Transverse colon (tissue), 4 donors: Measurements from ENCODE around the gene C16orf54. TPM values are rescaled to one million over a fixed set of nuclear protein-coding genes. Genes with fewer than 3 reads are reported as not detected.
"Not testable (repeated sequence)": the region's sequence is repeated elsewhere in the genome, so short reads cannot be mapped to it uniquely, and the experiment has no call there.

ENCODE experiments used
- DNase-seq: peaks from one replicate; pipeline ENCODE4 v3.0.0-alpha.2; 2019
- H3K27ac ChIP-seq, 4 donors: fragments of 200-600 bp; sonication (generic); 2 replicates each; pipeline ENCODE4 v1.5.1; 2016 to 2018; ENCODE audit warnings: inconsistent platforms in 4 of 4
- H3K27me3 ChIP-seq: fragments of 200-600 bp; sonication (generic); 2 replicates; pipeline ENCODE4 v1.5.1; 2017; ENCODE audit warnings: inconsistent platforms
- H3K36me3 ChIP-seq, 4 donors: fragments of 200-600 bp; sonication (generic); 2 replicates each; pipeline ENCODE4 v1.5.1; 2017 to 2019; ENCODE audit warnings: inconsistent platforms in 4 of 4
- H3K4me1 ChIP-seq, 4 donors: fragments of 200-600 bp; sonication (generic); 2 replicates each; pipeline ENCODE4 v1.5.1; 2017 to 2020; ENCODE audit warnings: inconsistent platforms in 4 of 4
- H3K4me3 ChIP-seq, 4 donors: fragments of 200-600 bp; sonication (generic); 1 replicate in 1 of 4; 2 replicates in 3 of 4; pipeline versions ENCODE4 v1.5.1 to v1.6.1; 2017 to 2019; ENCODE audit warnings: inconsistent platforms in 4 of 4
- H3K9me3 ChIP-seq, 2 donors: fragments of 200-600 bp; sonication (generic); 2 replicates each; pipeline ENCODE4 v1.5.1; 2017 to 2019; ENCODE audit warnings: inconsistent platforms in 2 of 2
- EP300 ChIP-seq: sonication (generic); formaldehyde crosslinking; IDR thresholded peaks from one replicate; pipeline ENCODE4 v1.6.1; 2017; ENCODE audit warnings: antibody characterized with exemption, low read depth
- POLR2A ChIP-seq: fragments of 450-650 bp; IDR thresholded peaks from one replicate; pipeline ENCODE4 v1.6.1; 2016; ENCODE audit warnings: antibody characterized with exemption, mild to moderate bottlenecking, moderate library complexity
- POLR2AphosphoS5 ChIP-seq, 3 donors: sonication (generic); formaldehyde crosslinking; IDR thresholded peaks; one replicate each; pipeline ENCODE4 v1.6.1; 2016; ENCODE audit warnings: antibody characterized with exemption in 3 of 3
- WGBS, 2 donors: methylation state at CpG; one replicate each; pipeline ENCODE4 v1.1.5; 2018; ENCODE audit warnings: low coverage in 1 of 2; 5-methylcytosine and 5-hydroxymethylcytosine counted together
- in situ Hi-C, 4 donors: fragments of 200-750 bp; cut with MboI; loops; one replicate each; pipeline versions ENCODE4 v1.15.0 to v1.15.1; 2017; ENCODE audit warnings: low sequenced_read_pairs in 3 of 4, low pct_ligation_motif_present in 1 of 4, low pct_unique_long_range_greater_than_20kb in 1 of 4
- intact Hi-C: fragments of 100-400 bp; cut with DNase I; formaldehyde crosslinking; loops from one replicate; pipeline ENCODE4 v1.15.1; 2023; ENCODE audit warnings: low total_unique reads
- total RNA-seq, 4 donors: library from RNA; depleted of rRNA; stranded (reverse); fragments of >200 nt; gene quantifications; one replicate each; pipeline ENCODE4 v1.1.0, GENCODE V29; 2016
- TF ChIP-seq, protein P1 (sequence below), 5 experiments: fragments of 200-600 bp in 3 of 5; fragments of 450-650 bp in 2 of 5; sonication (generic) in 3 of 5; IDR thresholded peaks; 1 replicate in 2 of 5; 2 replicates in 3 of 5; pipeline ENCODE4 v1.5.1; 2016 to 2017; ENCODE audit warnings: antibody characterized with exemption in 5 of 5, inconsistent platforms in 3 of 5, mild to moderate bottlenecking in 2 of 5, moderate library complexity in 1 of 5

The C16orf54 gene
- total RNA-seq, 4 donors from 2014 or later: 3.0 to 8.2 (median 3.8) TPM; not detected in 1

DNA sequence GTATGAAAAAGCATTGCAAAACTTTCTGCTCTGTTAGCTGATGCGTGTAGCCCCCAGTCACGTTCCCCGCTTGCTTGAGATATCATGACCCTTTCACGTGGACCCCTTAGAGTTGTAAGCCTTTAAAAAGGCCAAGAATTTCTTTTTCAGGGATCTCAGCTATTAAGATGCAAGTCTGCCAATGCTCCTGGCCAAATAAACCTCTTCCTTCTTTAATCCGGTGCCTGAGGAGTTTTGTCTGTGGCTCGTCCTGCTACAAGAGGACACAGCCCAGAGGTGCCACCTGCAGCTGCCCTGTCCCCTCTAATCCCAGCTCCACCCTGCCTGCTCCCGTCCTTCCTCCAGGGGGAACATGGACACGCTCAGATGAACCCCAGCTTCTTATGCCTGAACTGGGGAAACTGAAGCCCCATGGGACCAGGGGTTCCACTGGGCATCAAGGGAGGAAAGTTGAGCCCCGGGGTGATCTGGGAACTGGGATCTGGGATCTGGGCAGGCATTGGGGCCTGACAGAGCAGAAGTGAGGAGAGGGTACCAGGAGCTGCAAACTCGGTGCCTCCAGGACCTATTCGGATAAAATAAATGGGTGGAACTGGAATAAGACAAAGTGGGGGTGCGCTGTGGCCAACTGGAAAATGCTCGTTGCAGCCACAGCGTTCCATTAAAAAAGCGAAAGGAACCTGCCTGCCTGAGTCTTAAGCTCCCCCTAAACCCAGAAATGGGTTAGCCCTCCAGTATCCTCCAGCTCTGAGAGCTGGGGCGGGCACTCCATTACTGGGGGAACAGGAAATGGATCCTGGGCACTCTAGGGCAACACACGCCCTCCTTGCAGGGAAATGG lies 47.1 kb downstream of the C16orf54 start:
- Histone ChIP-seq H3K36me3 (no peaks in the 10 kb centered on the region), H3K27me3 (no peaks in the 10 kb centered on the region), H3K4me1 (peaks cover 0 to 6% (median 1%) of the 10 kb centered on the region in 4 donors), H3K4me3 (no peak overlapping the region), H3K9me3 (no peaks in the 10 kb centered on the region), H3K27ac (no peak overlapping the region)
- WGBS, 2 donors: 92 to 94% methylated on average over 12 to 17 of the region's 17 CpGs
- DNase-seq: no peak
- intact Hi-C loops (loop anchor here (5.0 kb wide), 1 partner anchor 324 kb away; the partner anchor contains the start of gene C16orf92), in situ Hi-C loops (loop anchor here (10.0 to 25.0 kb wide), 3 partner anchors 146 to 326 kb away; partner anchors contain the start of genes C16orf92 (in 4 of the 4) and DOC2A (in 1 of the 4))
- TF ChIP-seq POLR2A (no peak), POLR2AphosphoS5 (IDR thresholded peaks at IDR 0.05) (no peak), EP300 (no peak)
- TF ChIP-seq, protein P1, sequence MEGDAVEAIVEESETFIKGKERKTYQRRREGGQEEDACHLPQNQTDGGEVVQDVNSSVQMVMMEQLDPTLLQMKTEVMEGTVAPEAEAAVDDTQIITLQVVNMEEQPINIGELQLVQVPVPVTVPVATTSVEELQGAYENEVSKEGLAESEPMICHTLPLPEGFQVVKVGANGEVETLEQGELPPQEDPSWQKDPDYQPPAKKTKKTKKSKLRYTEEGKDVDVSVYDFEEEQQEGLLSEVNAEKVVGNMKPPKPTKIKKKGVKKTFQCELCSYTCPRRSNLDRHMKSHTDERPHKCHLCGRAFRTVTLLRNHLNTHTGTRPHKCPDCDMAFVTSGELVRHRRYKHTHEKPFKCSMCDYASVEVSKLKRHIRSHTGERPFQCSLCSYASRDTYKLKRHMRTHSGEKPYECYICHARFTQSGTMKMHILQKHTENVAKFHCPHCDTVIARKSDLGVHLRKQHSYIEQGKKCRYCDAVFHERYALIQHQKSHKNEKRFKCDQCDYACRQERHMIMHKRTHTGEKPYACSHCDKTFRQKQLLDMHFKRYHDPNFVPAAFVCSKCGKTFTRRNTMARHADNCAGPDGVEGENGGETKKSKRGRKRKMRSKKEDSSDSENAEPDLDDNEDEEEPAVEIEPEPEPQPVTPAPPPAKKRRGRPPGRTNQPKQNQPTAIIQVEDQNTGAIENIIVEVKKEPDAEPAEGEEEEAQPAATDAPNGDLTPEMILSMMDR (IDR thresholded peaks at IDR 0.05): no peak

DNA sequence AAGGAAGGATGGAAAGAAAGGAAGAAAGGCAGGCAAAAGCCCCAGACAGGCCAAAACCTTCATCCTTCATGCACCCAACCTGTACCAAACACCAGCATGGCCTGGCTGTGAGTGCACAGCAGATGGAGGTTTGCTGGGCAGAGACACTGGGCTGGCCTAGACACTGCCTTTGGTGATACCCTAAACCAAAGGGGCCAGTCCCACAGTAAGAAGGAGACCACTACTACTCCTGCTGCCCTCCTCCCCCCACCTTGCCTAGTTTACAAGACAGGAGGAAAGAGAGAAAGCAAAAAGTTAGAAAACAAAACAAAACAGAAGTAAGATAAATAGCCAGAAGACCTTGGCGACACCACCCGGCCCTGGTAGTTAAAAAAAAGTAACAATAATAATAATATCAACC lies 47.7 kb downstream of the C16orf54 start:
- H3K9me3 ChIP-seq: no peaks in the 10 kb centered on the region
- intact Hi-C loops (loop anchor here (5.0 kb wide), 1 partner anchor 324 kb away; the partner anchor contains the start of gene C16orf92), in situ Hi-C loops (loop anchor here (10.0 to 25.0 kb wide), 3 partner anchors 147 to 327 kb away; partner anchors contain the start of genes C16orf92 (in 4 of the 4) and DOC2A (in 1 of the 4))
- no peak overlapping the region for H3K4me3 ChIP-seq
- H3K27me3 ChIP-seq: no peaks in the 10 kb centered on the region
- no peak for DNase-seq
- no peaks in the 10 kb centered on the region for H3K36me3 ChIP-seq
- no peak overlapping the region for H3K27ac ChIP-seq
- no peak for TF ChIP-seq EP300
- TF ChIP-seq, protein P1 (IDR thresholded peaks at IDR 0.05): no peak
- no peak for TF ChIP-seq POLR2A
- no peak for TF ChIP-seq POLR2AphosphoS5 (IDR thresholded peaks at IDR 0.05)
- peaks cover 0 to 6% (median 1%) of the 10 kb centered on the region in 4 donors for H3K4me1 ChIP-seq
- 75 to 84% methylated on average over 2 of the region's 2 CpGs for whole genome bisulfite sequencing, 2 donors

DNA sequence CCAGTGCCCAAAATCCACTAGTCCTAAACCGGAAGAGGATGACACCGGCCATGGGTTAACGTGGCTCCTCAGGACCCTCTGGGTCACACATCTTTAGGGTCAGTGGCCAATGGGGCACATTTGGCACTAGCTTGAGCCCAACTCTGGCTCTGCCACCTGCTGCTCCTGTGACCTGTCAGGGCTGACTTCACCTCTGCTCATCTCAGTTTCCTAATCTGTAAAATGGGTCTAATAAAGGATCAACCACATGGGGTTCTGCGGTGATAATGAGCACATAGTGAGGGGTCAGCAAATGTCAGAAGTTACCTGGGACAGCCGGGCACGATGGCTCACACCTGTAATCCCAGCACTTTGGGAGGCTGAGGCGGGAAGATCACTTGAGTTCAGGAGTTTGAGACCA lies 48.4 kb downstream of the C16orf54 start:
- H3K4me3 ChIP-seq: no peak overlapping the region
- H3K9me3 ChIP-seq: no peaks in the 10 kb centered on the region
- intact Hi-C loops (loop anchor here (5.0 kb wide), 1 partner anchor 325 kb away; the partner anchor contains the start of gene C16orf92), in situ Hi-C loops (loop anchor here (10.0 to 25.0 kb wide), 3 partner anchors 147 to 327 kb away; partner anchors contain the start of genes C16orf92 (in 4 of the 4) and DOC2A (in 1 of the 4))
- WGBS, 2 donors: 93% methylated on average over 7 of the region's 7 CpGs; no CpG with 5 or more reads in 1 of the 2 donors
- no peaks in the 10 kb centered on the region for H3K36me3 ChIP-seq
- H3K27me3 ChIP-seq: no peaks in the 10 kb centered on the region
- peaks cover 0 to 6% (median 1%) of the 10 kb centered on the region in 4 donors for H3K4me1 ChIP-seq
- no peak overlapping the region for H3K27ac ChIP-seq
- TF ChIP-seq, protein P1 (IDR thresholded peaks at IDR 0.05): no peak
- TF ChIP-seq POLR2A: no peak
- TF ChIP-seq POLR2AphosphoS5 (IDR thresholded peaks at IDR 0.05): no peak
- TF ChIP-seq EP300: no peak
- DNase-seq: no peak

DNA sequence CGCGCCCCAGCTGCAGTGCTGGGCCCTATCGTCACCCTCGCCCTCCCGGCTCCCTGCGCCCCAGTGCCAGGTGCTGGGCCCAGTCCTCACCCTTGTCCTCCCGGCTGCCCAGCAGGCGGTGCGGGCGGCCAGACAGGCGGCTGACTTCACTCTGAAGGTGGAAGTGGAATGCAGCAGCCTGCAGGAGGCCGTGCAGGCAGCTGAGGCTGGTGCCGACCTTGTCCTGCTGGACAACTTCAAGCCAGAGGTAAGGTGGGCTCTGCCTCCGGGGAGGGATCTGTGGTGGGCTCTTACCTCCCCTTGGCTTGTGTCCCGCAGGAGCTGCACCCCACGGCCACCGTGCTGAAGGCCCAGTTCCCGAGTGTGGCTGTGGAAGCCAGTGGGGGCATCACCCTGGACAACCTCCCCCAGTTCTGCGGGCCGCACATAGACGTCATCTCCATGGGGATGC lies 48.9 kb downstream of the C16orf54 start:
- intact Hi-C loops (loop anchor here (5.0 kb wide), 1 partner anchor 325 kb away; the partner anchor contains the start of gene C16orf92), in situ Hi-C loops (loop anchor here (10.0 to 25.0 kb wide), 3 partner anchors 148 to 328 kb away; partner anchors contain the start of genes C16orf92 (in 4 of the 4) and DOC2A (in 1 of the 4))
- Histone ChIP-seq H3K27me3 (no peaks in the 10 kb centered on the region), H3K9me3 (no peaks in the 10 kb centered on the region), H3K4me1 (peaks cover 0 to 6% (median 1%) of the 10 kb centered on the region in 4 donors), H3K27ac (no peak overlapping the region), H3K4me3 (no peak overlapping the region), H3K36me3 (no peaks in the 10 kb centered on the region)
- no peak for DNase-seq
- TF ChIP-seq POLR2A (no peak), POLR2AphosphoS5 (IDR thresholded peaks at IDR 0.05) (no peak), EP300 (no peak)
- TF ChIP-seq, protein P1 (IDR thresholded peaks at IDR 0.05): no peak
- WGBS, 2 donors: 90 to 93% methylated on average over 8 to 17 of the region's 21 CpGs

DNA sequence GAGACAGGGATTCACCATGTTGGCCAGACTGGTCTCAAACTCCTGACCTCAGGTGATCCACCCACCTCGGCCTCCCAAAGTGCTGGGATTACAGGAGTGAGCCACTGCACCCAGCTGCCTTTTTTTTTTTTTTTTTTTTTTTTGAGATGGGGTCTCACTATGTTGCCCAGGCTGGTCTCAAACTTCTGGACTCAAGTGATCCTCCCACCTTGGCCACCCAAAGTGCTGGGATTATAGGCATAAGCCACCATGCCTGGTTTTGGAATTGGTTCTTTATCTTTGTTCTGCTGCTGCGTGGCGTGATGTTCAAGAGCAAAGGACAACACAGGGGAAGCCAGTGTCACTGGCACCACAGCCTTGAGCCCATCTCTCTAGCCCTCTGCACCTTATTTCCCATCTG lies 50.1 kb downstream of the C16orf54 start:
- H3K27ac ChIP-seq, H3K36me3 ChIP-seq, H3K27me3 ChIP-seq, H3K9me3 ChIP-seq, H3K4me3 ChIP-seq, DNase-seq, H3K4me1 ChIP-seq: not testable (repeated sequence)
- WGBS, 2 donors: 93 to 100% methylated on average over 3 of the region's 3 CpGs
- intact Hi-C loops (loop anchor here (5.0 kb wide), 1 partner anchor 327 kb away; the partner anchor contains the start of gene C16orf92), in situ Hi-C loops (loop anchor here (10.0 to 25.0 kb wide), 3 partner anchors 149 to 329 kb away; partner anchors contain the start of genes C16orf92 (in 4 of the 4) and DOC2A (in 1 of the 4))
